IPS DF 4.7 (cell line): ENCODE data around the gene NME3.
"Not testable (repeated sequence)": the region's sequence is repeated elsewhere in the genome, so short reads cannot be mapped to it uniquely, and the experiment has no call there.

ENCODE experiments used
- DNase-seq: peaks from one replicate; pipeline ENCODE4 v3.0.0-alpha.2; 2013; ENCODE audit warnings: low spot score; ENCODE audit errors: extremely low read depth

NME3 gene

GRCh38 chr16:1751946-1752345 is 19.4 kb downstream of the NME3 start:
- DNase-seq: no peak

GRCh38 chr16:1749152-1750117 is 21.9 kb downstream of the NME3 start:
- DNase-seq: no peak

GRCh38 chr16:1747934-1748333 is 23.4 kb downstream of the NME3 start:
- DNase-seq: no peak

GRCh38 chr16:1746693-1747195 is 24.6 kb downstream of the NME3 start:
- no peak for DNase-seq

GRCh38 chr16:1745900-1746692 is 25.2 kb downstream of the NME3 start:
- DNase-seq: no peak

- no peak for DNase-seq
Observed at GRCh38 chr16:1745181-1745899, 26.0 kb downstream of the NME3 start.

- no peak for DNase-seq
Observed at GRCh38 chr16:1744338-1744840, 27.0 kb downstream of the NME3 start.

- no peak for DNase-seq
Observed at GRCh38 chr16:1743376-1744337, 27.7 kb downstream of the NME3 start.

- no peak for DNase-seq
Observed at GRCh38 chr16:1741553-1742165, 29.7 kb downstream of the NME3 start.

GRCh38 chr16:1740781-1741490 is 30.4 kb downstream of the NME3 start:
- DNase-seq: no peak

GRCh38 chr16:1740234-1740633 is 31.1 kb downstream of the NME3 start:
- DNase-seq: no peak

GRCh38 chr16:1734816-1735215 is 36.5 kb downstream of the NME3 start:
- no peak for DNase-seq

GRCh38 chr16:1734123-1734522 is 37.2 kb downstream of the NME3 start:
- DNase-seq: no peak

- not testable (repeated sequence) for DNase-seq
Observed at GRCh38 chr16:1732551-1732987, 38.8 kb downstream of the NME3 start.

GRCh38 chr16:1732071-1732470 is 39.3 kb downstream of the NME3 start:
- no peak for DNase-seq

GRCh38 chr16:1731603-1732002 is 39.7 kb downstream of the NME3 start:
- DNase-seq: no peak

GRCh38 chr16:1731073-1731472 is 40.3 kb downstream of the NME3 start:
- DNase-seq: no peak

GRCh38 chr16:1729445-1729844 is 41.9 kb downstream of the NME3 start:
- DNase-seq: no peak

GRCh38 chr16:1729026-1729425 is 42.3 kb downstream of the NME3 start:
- DNase-seq: no peak
